Fibroblast of villous mesenchyme (primary cell): ENCODE measurements around the gene EPB41L2. TPM values are rescaled to one million over a fixed set of nuclear protein-coding genes. Genes with fewer than 3 reads are reported as not detected.
"Not testable (repeated sequence)": the region's sequence is repeated elsewhere in the genome, so short reads cannot be mapped to it uniquely, and the experiment has no call there.

Experiments
- DNase-seq: peaks from one replicate; pipeline ENCODE4 v3.0.0-alpha.2; 2010; ENCODE audit warnings: low read depth
- H3K4me3 ChIP-seq: 2 replicates; pipeline ENCODE4 v1.5.1; 2011; ENCODE audit warnings: low read depth, mild to moderate bottlenecking, low read length
- CTCF ChIP-seq: IDR thresholded peaks from 2 replicates; pipeline ENCODE4 v1.5.1; 2012; ENCODE audit warnings: low read depth, mild to moderate bottlenecking, low read length; ENCODE audit not compliant: insufficient read depth
- total RNA-seq: library from RNA; depleted of rRNA; stranded (reverse); fragments of >200 nt; gene quantifications from 2 replicates; pipeline ENCODE4 v1.2.3, GENCODE V29; 2012

The EPB41L2 gene
- total RNA-seq, 1 donor: 40.2 TPM

GRCh38 chr6:130944486-130944885, 118.6 kb downstream of the EPB41L2 start:
- no peak for TF ChIP-seq CTCF
- H3K4me3 ChIP-seq: no peak overlapping the region
- DNase-seq: no peak

GRCh38 chr6:130943738-130944137, 119.3 kb downstream of the EPB41L2 start:
- no peak overlapping the region for H3K4me3 ChIP-seq
- DNase-seq: no peak
- TF ChIP-seq CTCF: no peak

- not testable (repeated sequence) for DNase-seq, H3K4me3 ChIP-seq
Observed at GRCh38 chr6:130942752-130943151, 120.3 kb downstream of the EPB41L2 start.

- TF ChIP-seq CTCF: no peak
- no peak for DNase-seq
- no peak overlapping the region for H3K4me3 ChIP-seq
Observed at GRCh38 chr6:130937942-130938604, 125.0 kb downstream of the EPB41L2 start.

GRCh38 chr6:130936933-130937332, 126.1 kb downstream of the EPB41L2 start:
- no peak for TF ChIP-seq CTCF
- DNase-seq: no peak
- H3K4me3 ChIP-seq: no peak overlapping the region

- H3K4me3 ChIP-seq: no peak overlapping the region
- no peak for TF ChIP-seq CTCF
- peak; percentile 81 for DNase-seq
Observed at GRCh38 chr6:130935978-130936377, 127.1 kb downstream of the EPB41L2 start.

GRCh38 chr6:130934848-130935585, 128.0 kb downstream of the EPB41L2 start:
- TF ChIP-seq CTCF: no peak
- peak; percentile 56 for DNase-seq
- H3K4me3 ChIP-seq: no peak overlapping the region
